HepG2 (cell line): Measurements from ENCODE around the gene NEU4. TPM values are rescaled to one million over a fixed set of nuclear protein-coding genes. Genes with fewer than 3 reads are reported as not detected.

Experiments used
- EP300 ChIP-seq, 3 experiments: sonication (generic) in 1 of 3; formaldehyde crosslinking in 1 of 3; IDR thresholded peaks; 2 replicates each; pipeline versions ENCODE4 v1.5.1 to v1.6.1; 2011 to 2020; ENCODE audit warnings: low read depth in 2 of 3, low read length in 2 of 3, borderline replicate concordance in 1 of 3, improper control_type of control experiment in 1 of 3, mild to moderate bottlenecking in 1 of 3, missing genetic modification reagents in 1 of 3, moderate library complexity in 1 of 3
- ERF ChIP-seq: IDR thresholded peaks from 2 replicates; pipeline ENCODE4 v1.6.1; 2018; ENCODE audit warnings: missing biosample characterization, missing genetic modification reagents
- FOXA1 ChIP-seq, 2 experiments: fragments of 450-650 bp in 1 of 2; sonication (generic) in 1 of 2; formaldehyde crosslinking in 1 of 2; IDR thresholded peaks; 2 replicates each; pipeline versions ENCODE4 v1.4.0 to v1.6.1; 2016 to 2020; ENCODE audit warnings: missing genetic modification reagents in 1 of 2
- GLI4 ChIP-seq: sonication (generic); formaldehyde crosslinking; IDR thresholded peaks from 2 replicates; pipeline ENCODE4 v1.5.1; 2020; ENCODE audit warnings: missing genetic modification reagents, mild to moderate bottlenecking, moderate library complexity, borderline replicate concordance
- MTF2 ChIP-seq: sonication (generic); formaldehyde crosslinking; IDR thresholded peaks from 2 replicates; pipeline ENCODE4 v1.5.0; 2020; ENCODE audit warnings: missing genetic modification reagents, borderline replicate concordance
- NONO ChIP-seq, 2 experiments: fragments of 450-650 bp in 1 of 2; sonication (generic) in 1 of 2; formaldehyde crosslinking in 1 of 2; IDR thresholded peaks in 1 of 2; conservative IDR thresholded peaks in 1 of 2; 2 replicates each; pipeline versions ENCODE4 v1.6.1 to v1.8.0; 2017 to 2022; ENCODE audit warnings: mild to moderate bottlenecking in 1 of 2, missing genetic modification reagents in 1 of 2, moderate library complexity in 1 of 2
- RFXAP ChIP-seq: sonication (generic); formaldehyde crosslinking; IDR thresholded peaks from 2 replicates; pipeline ENCODE4 v1.4.0; 2020; ENCODE audit warnings: missing genetic modification reagents, borderline replicate concordance
- ZBTB4 ChIP-seq: sonication (generic); formaldehyde crosslinking; IDR thresholded peaks from 2 replicates; pipeline ENCODE4 v1.4.0; 2020; ENCODE audit warnings: missing genetic modification reagents, mild to moderate bottlenecking, borderline replicate concordance
- ZNF264 ChIP-seq: sonication (generic); formaldehyde crosslinking; IDR thresholded peaks from 2 replicates; pipeline ENCODE4 v1.4.0; 2020; ENCODE audit warnings: missing genetic modification reagents
- polyA plus RNA-seq, 8 experiments: library from polyadenylated mRNA; depleted of rRNA in 3 of 8; stranded (reverse) in 7 of 8; unstranded in 1 of 8; fragments of >200 nt; fragmentation: Illumina TruSeq in 4 of 8; extraction: Trizol in 4 of 8; gene quantifications; 2 replicates each; pipeline versions ENCODE4 v1.2.1 to v1.2.3, GENCODE V29; 2011 to 2016; ENCODE audit warnings: low read depth in 4 of 8, missing spikeins in 1 of 8, mixed read lengths in 1 of 8; ENCODE audit not compliant: insufficient read depth in 1 of 8
- total RNA-seq, 5 experiments: library from RNA; depleted of rRNA; stranded (reverse); fragments of >200 nt; fragmentation: Illumina TruSeq; extraction: Trizol; gene quantifications; 2 replicates each; pipeline ENCODE4 v1.2.3, GENCODE V29; 2016; ENCODE audit warnings: low read depth in 1 of 5
- TF ChIP-seq, protein P1 (sequence below): sonication (generic); formaldehyde crosslinking; IDR thresholded peaks from 2 replicates; pipeline ENCODE4 v1.5.0; 2020; ENCODE audit warnings: mild to moderate bottlenecking, low read depth, missing genetic modification reagents, borderline replicate concordance
- TF ChIP-seq, protein P2 (sequence below): sonication (generic); formaldehyde crosslinking; IDR thresholded peaks from 2 replicates; pipeline ENCODE4 v1.8.0; 2022; ENCODE audit warnings: missing genetic modification reagents, mild to moderate bottlenecking, borderline replicate concordance
- TF ChIP-seq, protein P3 (sequence below): sonication (generic); formaldehyde crosslinking; IDR thresholded peaks from 2 replicates; pipeline ENCODE4 v1.8.1; 2023; ENCODE audit warnings: mild to moderate bottlenecking, inconsistent platforms, moderate library complexity, missing genetic modification reagents, borderline replicate concordance
- TF ChIP-seq, protein P4 (sequence below): IDR thresholded peaks from 2 replicates; pipeline ENCODE4 v1.6.1; 2016
- TF ChIP-seq, protein P5 (sequence below): sonication (generic); formaldehyde crosslinking; IDR thresholded peaks from 2 replicates; pipeline ENCODE4 v1.5.0; 2020; ENCODE audit warnings: mild to moderate bottlenecking, missing genetic modification reagents, moderate library complexity

The NEU4 gene
- total and polyA plus RNA-seq, 2 of the 13 experiments (the other 11 are each of a cell fraction or from before 2014, with no cell fraction given) = 53.5 to 107 TPM

- TF ChIP-seq, protein P1, sequence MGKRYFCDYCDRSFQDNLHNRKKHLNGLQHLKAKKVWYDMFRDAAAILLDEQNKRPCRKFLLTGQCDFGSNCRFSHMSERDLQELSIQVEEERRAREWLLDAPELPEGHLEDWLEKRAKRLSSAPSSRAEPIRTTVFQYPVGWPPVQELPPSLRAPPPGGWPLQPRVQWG = no peak
- TF ChIP-seq, protein P2, sequence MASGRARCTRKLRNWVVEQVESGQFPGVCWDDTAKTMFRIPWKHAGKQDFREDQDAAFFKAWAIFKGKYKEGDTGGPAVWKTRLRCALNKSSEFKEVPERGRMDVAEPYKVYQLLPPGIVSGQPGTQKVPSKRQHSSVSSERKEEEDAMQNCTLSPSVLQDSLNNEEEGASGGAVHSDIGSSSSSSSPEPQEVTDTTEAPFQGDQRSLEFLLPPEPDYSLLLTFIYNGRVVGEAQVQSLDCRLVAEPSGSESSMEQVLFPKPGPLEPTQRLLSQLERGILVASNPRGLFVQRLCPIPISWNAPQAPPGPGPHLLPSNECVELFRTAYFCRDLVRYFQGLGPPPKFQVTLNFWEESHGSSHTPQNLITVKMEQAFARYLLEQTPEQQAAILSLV = no peak
- TF ChIP-seq ZBTB4 (CRISPR knock-in tag) (peak; percentile 67; the same call in 1 of the 2 replicates), EP300 (IDR thresholded peaks at IDR 0.05; ENCODE audit: low read depth in 2 of 2, low read length in 2 of 2) (no peak), EP300 (CRISPR knock-in tag; IDR thresholded peaks at IDR 0.05; ENCODE audit: borderline replicate concordance) (no peak), ERF (CRISPR knock-in tag) (no peak), NONO (IDR thresholded peaks at IDR 0.05) (no peak), NONO (CRISPR knock-in tag; conservative IDR thresholded peaks at IDR 0.05) (no peak), MTF2 (CRISPR knock-in tag) (no peak), FOXA1 (IDR thresholded peaks at IDR 0.05) (no peak), FOXA1 (CRISPR knock-in tag; IDR thresholded peaks at IDR 0.05) (no peak), RFXAP (CRISPR knock-in tag) (no peak), ZNF264 (CRISPR knock-in tag) (no peak), GLI4 (CRISPR knock-in tag) (no peak)
- TF ChIP-seq, protein P3, sequence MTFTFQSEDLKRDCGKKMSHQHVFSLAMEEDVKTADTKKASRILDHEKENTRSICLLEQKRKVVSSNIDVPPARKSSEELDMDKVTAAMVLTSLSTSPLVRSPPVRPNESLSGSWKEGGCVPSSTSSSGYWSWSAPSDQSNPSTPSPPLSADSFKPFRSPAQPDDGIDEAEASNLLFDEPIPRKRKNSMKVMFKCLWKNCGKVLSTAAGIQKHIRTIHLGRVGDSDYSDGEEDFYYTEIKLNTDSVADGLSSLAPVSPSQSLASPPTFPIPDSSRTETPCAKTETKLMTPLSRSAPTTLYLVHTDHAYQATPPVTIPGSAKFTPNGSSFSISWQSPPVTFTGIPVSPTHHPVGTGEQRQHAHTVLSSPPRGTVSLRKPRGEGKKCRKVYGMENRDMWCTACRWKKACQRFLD = no peak
- TF ChIP-seq, protein P4, sequence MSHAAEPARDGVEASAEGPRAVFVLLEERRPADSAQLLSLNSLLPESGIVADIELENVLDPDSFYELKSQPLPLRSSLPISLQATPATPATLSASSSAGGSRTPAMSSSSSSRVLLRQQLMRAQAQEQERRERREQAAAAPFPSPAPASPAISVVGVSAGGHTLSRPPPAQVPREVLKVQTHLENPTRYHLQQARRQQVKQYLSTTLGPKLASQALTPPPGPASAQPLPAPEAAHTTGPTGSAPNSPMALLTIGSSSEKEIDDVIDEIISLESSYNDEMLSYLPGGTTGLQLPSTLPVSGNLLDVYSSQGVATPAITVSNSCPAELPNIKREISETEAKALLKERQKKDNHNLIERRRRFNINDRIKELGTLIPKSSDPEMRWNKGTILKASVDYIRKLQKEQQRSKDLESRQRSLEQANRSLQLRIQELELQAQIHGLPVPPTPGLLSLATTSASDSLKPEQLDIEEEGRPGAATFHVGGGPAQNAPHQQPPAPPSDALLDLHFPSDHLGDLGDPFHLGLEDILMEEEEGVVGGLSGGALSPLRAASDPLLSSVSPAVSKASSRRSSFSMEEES = no peak
- TF ChIP-seq, protein P5, sequence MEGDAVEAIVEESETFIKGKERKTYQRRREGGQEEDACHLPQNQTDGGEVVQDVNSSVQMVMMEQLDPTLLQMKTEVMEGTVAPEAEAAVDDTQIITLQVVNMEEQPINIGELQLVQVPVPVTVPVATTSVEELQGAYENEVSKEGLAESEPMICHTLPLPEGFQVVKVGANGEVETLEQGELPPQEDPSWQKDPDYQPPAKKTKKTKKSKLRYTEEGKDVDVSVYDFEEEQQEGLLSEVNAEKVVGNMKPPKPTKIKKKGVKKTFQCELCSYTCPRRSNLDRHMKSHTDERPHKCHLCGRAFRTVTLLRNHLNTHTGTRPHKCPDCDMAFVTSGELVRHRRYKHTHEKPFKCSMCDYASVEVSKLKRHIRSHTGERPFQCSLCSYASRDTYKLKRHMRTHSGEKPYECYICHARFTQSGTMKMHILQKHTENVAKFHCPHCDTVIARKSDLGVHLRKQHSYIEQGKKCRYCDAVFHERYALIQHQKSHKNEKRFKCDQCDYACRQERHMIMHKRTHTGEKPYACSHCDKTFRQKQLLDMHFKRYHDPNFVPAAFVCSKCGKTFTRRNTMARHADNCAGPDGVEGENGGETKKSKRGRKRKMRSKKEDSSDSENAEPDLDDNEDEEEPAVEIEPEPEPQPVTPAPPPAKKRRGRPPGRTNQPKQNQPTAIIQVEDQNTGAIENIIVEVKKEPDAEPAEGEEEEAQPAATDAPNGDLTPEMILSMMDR = peak; percentile 49
These were observed 44.4 kb upstream of the NEU4 start (continued) for GRCh38 chr2:241764275-241765241.
